GM21786 (cell line): Measurements from ENCODE around the gene GPR83.
"Not testable (repeated sequence)": the region's sequence is repeated elsewhere in the genome, so short reads cannot be mapped to it uniquely, and the experiment has no call there.

Experiments used
- ATAC-seq: cut with Tn5 transposase; IDR thresholded peaks from one replicate; pipeline ENCODE4 v1.9.1; 2021; ENCODE audit not compliant: unreplicated experiment

The GPR83 gene

GRCh38 chr11:94400839-94401772 lies at the start of gene GPR83:
TSS of gene GPR83 (minus strand) at chr11:94401419. CDS start at chr11:94401247, 172 bp downstream.
- no peak for ATAC-seq

- no peak for ATAC-seq
Observed at GRCh38 chr11:94450048-94450447, 48.8 kb upstream of the GPR83 start.

DNA sequence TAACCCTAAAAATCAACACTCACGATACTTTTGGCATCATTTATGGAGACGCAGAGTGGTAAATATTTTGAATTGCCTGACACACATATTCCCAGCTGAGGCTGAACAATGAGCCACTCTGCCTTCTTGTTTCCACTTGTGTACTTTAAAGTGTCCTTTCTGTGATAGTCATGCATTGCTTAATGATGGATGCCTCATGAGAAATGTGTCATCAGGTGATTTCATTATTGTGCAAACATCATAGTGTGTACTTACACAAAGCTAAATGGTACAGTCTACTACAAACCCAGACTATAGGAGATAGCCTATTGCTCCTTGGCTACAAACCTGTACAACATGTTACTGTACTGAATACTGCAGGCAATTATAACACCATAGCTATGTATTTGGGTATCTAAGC lies 48.2 kb upstream of the GPR83 start:
- no peak for ATAC-seq

DNA sequence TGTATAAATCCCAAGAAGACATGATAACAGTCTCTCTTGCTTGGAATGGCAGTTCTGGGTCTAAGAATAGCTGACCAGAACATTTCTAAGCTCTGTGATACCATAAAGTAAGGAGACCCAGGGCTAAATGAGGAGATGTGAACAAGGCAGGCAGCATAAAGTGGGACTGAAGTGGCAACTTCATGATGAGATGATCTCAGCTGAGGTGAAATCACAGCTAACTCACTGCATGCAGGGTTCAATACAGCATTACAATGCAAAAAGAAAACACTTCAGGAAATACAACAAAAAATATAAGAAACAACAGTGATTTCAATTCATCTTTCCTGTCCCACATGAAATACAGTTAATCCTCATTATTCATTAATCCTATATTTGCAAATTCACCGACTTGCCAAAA lies 47.8 kb upstream of the GPR83 start:
- ATAC-seq, result no peak

GRCh38 chr11:94447149-94447548 lies 45.9 kb upstream of the GPR83 start:
- no peak for ATAC-seq

GRCh38 chr11:94445641-94446040 lies 44.4 kb upstream of the GPR83 start:
- no peak for ATAC-seq

GRCh38 chr11:94433049-94433448 lies 31.8 kb upstream of the GPR83 start:
- no peak for ATAC-seq

- ATAC-seq, result no peak
Observed at GRCh38 chr11:94424662-94425061, 23.4 kb upstream of the GPR83 start.

DNA sequence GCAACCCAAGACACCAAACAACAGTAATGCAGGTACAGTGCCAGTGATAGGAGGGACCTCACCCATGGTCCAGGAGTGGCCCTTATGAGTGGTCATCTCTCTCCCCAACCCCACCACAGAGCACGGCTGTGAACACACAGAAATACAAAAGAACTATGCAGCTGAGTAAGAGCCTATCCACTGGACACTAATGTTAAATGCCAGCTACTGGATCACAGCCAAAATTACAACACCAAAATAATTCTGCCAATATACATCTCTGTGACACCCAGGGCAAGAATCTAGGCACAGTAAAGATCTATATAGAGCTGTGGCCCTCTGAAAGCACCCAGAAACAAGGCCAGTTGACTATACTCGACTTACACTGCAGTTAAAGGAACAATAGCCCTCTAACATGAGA lies 22.8 kb upstream of the GPR83 start:
- ATAC-seq, result no peak

- no peak for ATAC-seq
Observed at GRCh38 chr11:94423507-94423906, 22.3 kb upstream of the GPR83 start.

DNA sequence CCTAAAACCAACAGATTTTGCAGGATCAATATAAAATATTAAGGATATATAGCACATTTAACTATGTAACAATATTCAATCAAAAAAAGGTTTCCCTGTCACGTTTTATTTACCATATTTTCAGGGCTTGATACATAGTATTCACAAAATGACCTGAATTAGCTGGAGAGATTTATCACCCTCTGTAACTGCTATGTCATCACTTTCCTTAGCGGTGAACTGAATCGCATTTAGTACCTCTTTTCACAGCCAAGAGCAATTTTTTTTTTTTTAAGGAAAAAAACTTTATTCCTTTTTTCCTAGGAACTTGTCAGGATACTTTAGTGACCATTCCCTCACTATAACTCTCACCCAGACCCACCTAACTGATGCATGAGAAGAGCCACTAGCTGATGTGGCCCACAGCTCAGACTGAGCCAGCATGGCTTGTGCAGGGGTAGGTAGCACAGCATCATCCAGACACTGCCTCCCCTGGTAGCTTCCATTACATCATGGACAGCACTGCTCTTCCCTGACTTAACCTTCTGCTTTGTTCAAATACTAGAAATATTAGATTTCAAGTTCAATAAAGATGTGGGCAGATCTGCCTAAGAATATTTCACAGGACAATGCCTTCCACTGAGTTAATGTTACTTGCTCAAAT lies 17.0 kb upstream of the GPR83 start:
- no peak for ATAC-seq

GRCh38 chr11:94417386-94417987 lies 16.3 kb upstream of the GPR83 start:
- no peak for ATAC-seq

DNA sequence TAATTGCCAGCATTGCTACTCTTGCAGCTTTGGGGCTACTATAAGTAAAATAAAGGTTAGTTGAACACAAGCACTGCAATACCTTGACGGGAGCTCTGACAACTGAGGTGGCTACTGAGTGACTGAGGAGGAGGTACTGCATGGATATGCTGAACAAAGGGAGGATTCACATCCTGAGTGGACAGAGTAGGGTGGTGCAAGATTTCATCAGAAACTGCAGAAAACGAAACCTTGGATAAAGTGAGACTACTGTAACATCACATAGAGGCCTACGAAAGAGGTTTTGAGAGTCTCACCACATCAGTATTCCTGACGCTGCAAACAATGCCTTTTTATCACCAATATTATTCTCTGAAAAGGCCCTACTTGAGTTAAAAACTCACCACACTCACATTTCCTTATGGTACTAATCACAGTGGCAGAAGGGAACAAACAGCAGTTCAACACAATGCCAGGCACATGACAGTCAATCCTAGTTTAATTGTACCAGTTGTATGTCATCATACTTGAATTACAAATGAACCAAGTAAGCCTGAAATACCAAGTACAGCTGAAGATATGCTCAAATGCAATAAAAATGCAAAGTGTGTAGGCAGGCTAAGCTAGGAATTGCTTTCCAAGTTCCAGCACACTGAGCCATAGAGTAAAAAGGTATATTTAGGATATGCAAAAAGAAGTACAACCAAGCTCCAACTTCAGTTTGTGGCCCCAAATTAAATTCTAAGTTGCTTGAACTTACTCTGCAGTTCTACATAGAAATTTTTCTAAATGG lies 4.0 kb upstream of the GPR83 start:
- ATAC-seq, result no peak

DNA sequence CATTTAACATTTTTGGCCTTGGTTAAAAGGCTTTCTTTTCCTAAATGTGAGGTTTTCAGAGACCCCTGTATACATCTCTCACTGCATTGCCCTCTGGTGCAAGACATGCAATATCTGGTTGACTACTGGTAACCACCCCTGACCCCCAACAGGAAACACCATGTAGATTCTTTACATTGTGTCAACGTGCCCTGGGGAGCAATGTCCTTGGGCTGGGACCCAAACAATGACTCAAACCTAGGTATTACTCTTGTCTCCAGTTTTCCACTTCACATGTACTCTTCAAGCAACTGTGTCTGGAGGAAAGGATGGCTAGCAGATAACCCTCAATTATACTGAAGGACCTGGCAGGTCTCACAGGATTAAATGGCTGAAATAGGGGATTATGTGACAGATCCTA lies 1.1 kb upstream of the GPR83 start:
- no peak for ATAC-seq

- ATAC-seq, result no peak
Observed at GRCh38 chr11:94401773-94402265, 600 bp upstream of the GPR83 start.

- ATAC-seq, result no peak
Observed at GRCh38 chr11:94400457-94400838, 771 bp downstream of the GPR83 start.

GRCh38 chr11:94400050-94400449 lies 1.2 kb downstream of the GPR83 start:
- ATAC-seq, result no peak

GRCh38 chr11:94398101-94398500 lies 3.1 kb downstream of the GPR83 start:
- ATAC-seq, result no peak

GRCh38 chr11:94396282-94396681 lies 4.9 kb downstream of the GPR83 start:
- ATAC-seq, result no peak

- not testable (repeated sequence) for ATAC-seq
Observed at GRCh38 chr11:94391937-94392336, 9.3 kb downstream of the GPR83 start.

DNA sequence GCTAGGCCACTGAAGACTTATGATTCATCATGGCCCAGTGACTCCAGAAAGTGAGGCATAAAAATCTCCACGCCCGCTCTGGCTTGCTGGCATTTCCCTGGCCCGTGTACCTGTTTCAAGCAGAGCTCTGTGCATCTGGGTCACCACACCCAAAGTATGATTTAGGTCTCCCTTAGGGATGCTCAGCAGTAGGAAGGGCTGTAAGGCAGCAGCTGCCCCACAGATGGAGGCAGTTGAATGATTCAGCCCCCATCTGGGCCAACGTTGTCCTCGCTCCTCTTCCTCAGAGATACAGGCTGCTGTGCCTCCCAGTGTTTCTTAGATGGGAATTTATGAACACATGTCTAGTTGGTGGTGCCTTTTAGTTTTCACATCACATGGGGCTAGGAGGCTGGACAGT lies 21.6 kb downstream of the GPR83 start:
- ATAC-seq, result no peak
